GM12891 (cell line): ENCODE data around the gene KCNQ2.

ENCODE experiments used
- POLR2A ChIP-seq: IDR thresholded peaks from 2 replicates; pipeline ENCODE4 v1.6.1; 2011; ENCODE audit warnings: low read depth, low read length, control low read depth
- POLR2AphosphoS5 ChIP-seq: IDR thresholded peaks from 2 replicates; pipeline ENCODE4 v1.6.1; 2011; ENCODE audit warnings: low read depth, low read length, control low read depth

GRCh38 chr20:63519668-63520503 is 47.4 kb upstream of the KCNQ2 start:
- TF ChIP-seq POLR2A (no peak), POLR2AphosphoS5 (no peak)
